Measurements from ENCODE around the gene YIPF3.

GRCh38 chr6:43464337-43464736 is 52.4 kb downstream of the YIPF3 start:
- no peak for TF ChIP-seq CTCF (IDR thresholded peaks at IDR 0.05)
- no peak for TF ChIP-seq POLR2A (IDR thresholded peaks at IDR 0.05)
